ENCODE results near the gene L3HYPDH. TPM values are rescaled to one million over a fixed set of nuclear protein-coding genes. Genes with fewer than 3 reads are reported as not detected.

Gene L3HYPDH
- total RNA-seq, 1 experiment from 2014 or later, result 32.5 TPM

DNA sequence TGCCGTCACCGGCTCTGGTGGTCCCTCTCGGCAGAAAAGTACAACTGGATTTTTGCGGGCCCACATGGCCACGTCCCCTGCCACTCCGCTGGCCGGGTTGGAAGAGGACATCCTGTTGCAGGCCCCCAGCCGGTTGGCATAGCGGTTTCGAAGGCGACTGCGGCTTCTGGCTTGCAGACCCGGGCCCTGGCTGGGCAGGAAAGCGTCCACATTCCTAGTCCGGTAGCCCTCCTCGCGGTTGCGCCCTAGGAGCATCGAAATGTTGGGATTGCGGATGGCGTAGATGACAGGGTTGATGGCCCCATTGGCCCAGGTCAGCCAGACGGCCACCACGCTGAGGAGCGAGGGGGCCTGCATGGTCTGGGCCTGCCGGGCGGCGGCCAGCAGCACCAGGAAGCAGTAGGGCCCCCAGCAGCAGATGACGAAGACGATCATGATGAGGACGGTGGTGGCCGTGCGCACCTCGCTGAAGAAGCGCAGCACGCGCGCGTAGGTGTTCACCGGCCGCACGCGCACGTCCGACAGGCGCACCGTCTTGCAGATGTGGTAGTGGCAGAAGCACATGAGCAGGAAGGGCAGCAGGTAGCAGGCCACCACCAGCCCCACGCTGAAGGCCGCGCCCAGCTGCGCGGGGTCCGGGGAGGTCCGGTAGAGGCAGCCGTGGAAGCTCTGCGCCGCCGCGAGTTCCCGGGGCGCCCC is 20.3 kb downstream of the L3HYPDH start:
- DNase-seq (ENCODE audit: unreplicated experiment), result no peak
- BruUV-seq (replicated peaks), result no TSS peak
- Mint-ChIP-seq H3K9me3 (ENCODE audit: unreplicated experiment) (no peaks in the 10 kb centered on the region), H3K4me3 (ENCODE audit: unreplicated experiment) (no peak overlapping the region), H3K4me1 (ENCODE audit: insufficient read depth, unreplicated experiment) (no peaks in the 10 kb centered on the region), H3K27ac (ENCODE audit: low read depth, unreplicated experiment) (no peak overlapping the region), H3K27me3 (ENCODE audit: insufficient read depth, unreplicated experiment) (no peaks in the 10 kb centered on the region), H3K36me3 (ENCODE audit: insufficient read depth, unreplicated experiment) (peaks cover 56% of the 10 kb centered on the region)
- CTCF ChIA-PET, result interaction anchor here (0.6 kb wide), 3 partner anchors 149 to 931 kb away, joined by 3 read pairs; no protein-coding TSS in a partner anchor
- POLR2A ChIA-PET, result interaction anchor here (1.3 kb wide), 1 partner anchor 14 kb away, joined by 4 read pairs; no protein-coding TSS in a partner anchor
- TF ChIP-seq CTCF (IDR thresholded peaks at IDR 0.05; ENCODE audit: unreplicated experiment), result no peak
- intact Hi-C loops (cut with micrococcal nuclease), result no loop called here

DNA sequence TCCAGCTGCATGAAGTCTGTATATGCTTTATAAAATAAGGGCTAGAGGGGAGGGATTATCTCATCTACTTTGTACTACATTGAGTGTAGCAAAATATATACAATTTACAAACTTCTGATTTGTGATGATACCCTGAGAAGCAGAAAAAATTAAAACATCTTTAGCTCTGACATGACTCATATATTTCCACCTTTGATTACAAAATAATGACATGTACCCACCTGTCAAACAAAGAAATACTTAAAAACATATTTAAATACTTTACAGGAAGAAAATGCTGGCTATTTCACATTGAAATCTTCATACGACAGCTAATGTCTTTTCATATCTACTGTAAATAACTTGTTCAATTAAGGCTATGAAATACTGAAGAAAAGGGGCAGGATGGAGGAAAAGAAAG is 22.3 kb downstream of the L3HYPDH start:
- no peak for DNase-seq (ENCODE audit: unreplicated experiment)
- TF ChIP-seq CTCF (IDR thresholded peaks at IDR 0.05; ENCODE audit: unreplicated experiment), result no peak
- peaks cover 7% of the 10 kb centered on the region for H3K9me3 Mint-ChIP-seq (ENCODE audit: unreplicated experiment)
- peaks cover 76% of the 10 kb centered on the region for H3K36me3 Mint-ChIP-seq (ENCODE audit: insufficient read depth, unreplicated experiment)
- intact Hi-C loops (cut with micrococcal nuclease), result no loop called here
- H3K4me3 Mint-ChIP-seq (ENCODE audit: unreplicated experiment), result no peak overlapping the region
- no TSS peak for BruUV-seq (replicated peaks)
- ChIA-PET POLR2A (interaction anchor here (0.7 to 1.8 kb wide), 4 partner anchors 11 to 704 kb away, joined by 3 to 8 read pairs (median 4); partner anchors contain the start of genes JKAMP and L3HYPDH), CTCF (interaction anchor here (0.6 kb wide), 1 partner anchor 38 kb away, joined by 3 read pairs; no protein-coding TSS in a partner anchor)
- H3K27ac Mint-ChIP-seq (ENCODE audit: low read depth, unreplicated experiment), result no peak overlapping the region
- no peaks in the 10 kb centered on the region for H3K27me3 Mint-ChIP-seq (ENCODE audit: insufficient read depth, unreplicated experiment)
- no peaks in the 10 kb centered on the region for H3K4me1 Mint-ChIP-seq (ENCODE audit: insufficient read depth, unreplicated experiment)

- intact Hi-C loops (cut with micrococcal nuclease), result no loop called here
- ChIA-PET POLR2A (no interaction called here), CTCF (interaction anchor here (1.0 to 1.7 kb wide), 2 partner anchors 10 to 47 kb away, joined by 3 to 6 read pairs; no protein-coding TSS in a partner anchor)
- H3K27ac Mint-ChIP-seq (ENCODE audit: low read depth, unreplicated experiment), result no peak overlapping the region
- no peaks in the 10 kb centered on the region for H3K4me1 Mint-ChIP-seq (ENCODE audit: insufficient read depth, unreplicated experiment)
- H3K36me3 Mint-ChIP-seq (ENCODE audit: insufficient read depth, unreplicated experiment), result peaks cover 85% of the 10 kb centered on the region
- no TSS peak for BruUV-seq (replicated peaks)
- DNase-seq (ENCODE audit: unreplicated experiment), result no peak
- peaks cover 7% of the 10 kb centered on the region for H3K9me3 Mint-ChIP-seq (ENCODE audit: unreplicated experiment)
- H3K27me3 Mint-ChIP-seq (ENCODE audit: insufficient read depth, unreplicated experiment), result no peaks in the 10 kb centered on the region
- H3K4me3 Mint-ChIP-seq (ENCODE audit: unreplicated experiment), result no peak overlapping the region
- TF ChIP-seq CTCF (IDR thresholded peaks at IDR 0.05; ENCODE audit: unreplicated experiment), result no peak
Measured at GRCh38 chr14:59460378-59460777, 23.8 kb downstream of the L3HYPDH start.

- BruUV-seq (replicated peaks), result no TSS peak
- ChIA-PET CTCF (interaction anchor here (0.7 to 2.4 kb wide), 4 partner anchors 10 to 333 kb away, joined by 4 to 13 read pairs (median 6); no protein-coding TSS in a partner anchor), POLR2A (interaction anchor here (0.5 to 1.0 kb wide), 4 partner anchors 11 to 510 kb away, joined by 3 read pairs; partner anchors contain the start of genes JKAMP and L3HYPDH)
- Mint-ChIP-seq H3K4me3 (ENCODE audit: unreplicated experiment) (no peak overlapping the region), H3K36me3 (ENCODE audit: insufficient read depth, unreplicated experiment) (peaks cover 86% of the 10 kb centered on the region), H3K27ac (ENCODE audit: low read depth, unreplicated experiment) (no peak overlapping the region), H3K27me3 (ENCODE audit: insufficient read depth, unreplicated experiment) (no peaks in the 10 kb centered on the region), H3K9me3 (ENCODE audit: unreplicated experiment) (peaks cover 7% of the 10 kb centered on the region), H3K4me1 (ENCODE audit: insufficient read depth, unreplicated experiment) (no peaks in the 10 kb centered on the region)
- TF ChIP-seq CTCF (IDR thresholded peaks at IDR 0.05; ENCODE audit: unreplicated experiment), result no peak
- intact Hi-C loops (cut with micrococcal nuclease), result no loop called here
- DNase-seq (ENCODE audit: unreplicated experiment), result no peak
Measured at GRCh38 chr14:59458486-59458885, 25.7 kb downstream of the L3HYPDH start.

Data from MCF 10A (cell line).